Fibroblast of skin of left quadriceps (primary cell): Measurements from ENCODE around the gene COL13A1.

Source experiments
- DNase-seq, 2 experiments: peaks; one replicate each; pipeline ENCODE4 v3.0.0-alpha.2; 2013; ENCODE audit warnings: low read depth in 2 of 2

COL13A1 gene

GRCh38 chr10:69944761-69945160 lies 143.1 kb downstream of the COL13A1 start:
- no peak for DNase-seq

GRCh38 chr10:69948261-69948660 lies 146.6 kb downstream of the COL13A1 start:
- DNase-seq, result no peak

GRCh38 chr10:69949770-69950169 lies 148.1 kb downstream of the COL13A1 start:
- no peak for DNase-seq

- no peak for DNase-seq
Measured at GRCh38 chr10:69951658-69952057, 150.0 kb downstream of the COL13A1 start.

- no peak for DNase-seq
Measured at GRCh38 chr10:69952069-69952800, 150.5 kb downstream of the COL13A1 start.

- peak; percentile 41 to 45 for DNase-seq
Measured at GRCh38 chr10:69952821-69953221, 151.1 kb downstream of the COL13A1 start.

- DNase-seq, result no peak
Measured at GRCh38 chr10:69953851-69954250, 152.1 kb downstream of the COL13A1 start.

- no peak for DNase-seq
Measured at GRCh38 chr10:69955211-69955805, 153.6 kb downstream of the COL13A1 start.

GRCh38 chr10:69955897-69956740 lies 154.4 kb downstream of the COL13A1 start:
- no peak for DNase-seq

- no peak for DNase-seq
Measured at GRCh38 chr10:69956741-69957230, 155.1 kb downstream of the COL13A1 start.

- DNase-seq, result no peak
Measured at GRCh38 chr10:69957241-69957885, 155.7 kb downstream of the COL13A1 start.

- peak; percentile 21 to 32 for DNase-seq
Measured at GRCh38 chr10:69957886-69958555, 156.3 kb downstream of the COL13A1 start.

GRCh38 chr10:69958556-69958902 lies 156.8 kb downstream of the COL13A1 start:
- no peak for DNase-seq

- DNase-seq, result no peak
Measured at GRCh38 chr10:69959911-69960310, 158.2 kb downstream of the COL13A1 start.

GRCh38 chr10:69960606-69960987 lies 158.9 kb downstream of the COL13A1 start:
- no peak for DNase-seq

GRCh38 chr10:69960988-69961880 lies 159.5 kb downstream of the COL13A1 start:
- DNase-seq, result no peak

- DNase-seq, result no peak
Measured at GRCh38 chr10:69961881-69962745, 160.4 kb downstream of the COL13A1 start.

- no peak for DNase-seq
Measured at GRCh38 chr10:69962746-69963135, 161.0 kb downstream of the COL13A1 start.

GRCh38 chr10:69963178-69963834 lies 161.6 kb downstream of the COL13A1 start:
- no peak for DNase-seq
